Body of pancreas (tissue), 4 donors: Measurements from ENCODE around the gene SSBP1. TPM values are rescaled to one million over a fixed set of nuclear protein-coding genes. Genes with fewer than 3 reads are reported as not detected.

Experiments used
- ATAC-seq: fragments of 150-250 bp; one replicate; pipeline ENCODE4 v1.9.1; 2016
- DNase-seq, 4 donors: peaks; one replicate each; pipeline ENCODE4 v3.0.0-alpha.2; 2019
- H3K27ac ChIP-seq, 4 donors: fragments of 200-600 bp; sonication (generic); 1 replicate in 3 of 4; 2 replicates in 1 of 4; pipeline versions ENCODE4 v1.5.1 to v1.6.1; 2016 to 2019; ENCODE audit warnings: mild to moderate bottlenecking in 1 of 4, mixed read lengths in 1 of 4, moderate library complexity in 1 of 4
- H3K27me3 ChIP-seq, 2 donors: fragments of 200-600 bp; sonication (generic); one replicate each; pipeline ENCODE4 v1.6.0; 2016; ENCODE audit warnings: mild to moderate bottlenecking in 1 of 2
- H3K36me3 ChIP-seq, 2 donors: fragments of 200-600 bp; sonication (generic); replicated peaks in 1 of 2; 2 replicates each; pipeline ENCODE4 v1.5.1; 2016; ENCODE audit warnings: low read depth in 2 of 2; ENCODE audit not compliant: insufficient read depth in 1 of 2
- H3K4me1 ChIP-seq: fragments of 200-600 bp; sonication (generic); one replicate; pipeline ENCODE4 v1.6.0; 2016
- H3K4me3 ChIP-seq, 2 donors: fragments of 200-600 bp; sonication (generic); 1 replicate in 1 of 2; 2 replicates in 1 of 2; pipeline ENCODE4 v1.5.1; 2016 to 2019
- H3K9me3 ChIP-seq, 3 donors: fragments of 200-600 bp; sonication (generic); 1 replicate in 2 of 3; 2 replicates in 1 of 3; pipeline ENCODE4 v1.5.1; 2016
- POLR2A ChIP-seq, 3 donors: fragments of 450-650 bp; IDR thresholded peaks; one replicate each; pipeline ENCODE4 v1.6.1; 2016; ENCODE audit warnings: antibody characterized with exemption in 3 of 3, mild to moderate bottlenecking in 2 of 3
- WGBS, 2 donors: methylation state at CpG; one replicate each; pipeline ENCODE4 v1.1.5; 2017; 5-methylcytosine and 5-hydroxymethylcytosine counted together
- intact Hi-C: fragments of 100-400 bp; cut with DNase I; formaldehyde crosslinking; loops from one replicate; pipeline ENCODE4 v1.15.1; 2023
- total RNA-seq, 2 donors: library from RNA; depleted of rRNA; stranded (reverse); fragments of >200 nt; gene quantifications; one replicate each; pipeline ENCODE4 v1.1.0, GENCODE V29; 2016
- TF ChIP-seq, protein P1 (sequence below), 7 experiments: fragments of 450-650 bp in 4 of 7; fragments of 200-600 bp in 3 of 7; sonication (generic) in 3 of 7; IDR thresholded peaks; one replicate each; pipeline ENCODE4 v1.5.1; 2016 to 2019; ENCODE audit warnings: antibody characterized with exemption in 7 of 7

The SSBP1 gene
- total RNA-seq, 2 donors from 2014 or later = 32.6 to 52.9 TPM

DNA sequence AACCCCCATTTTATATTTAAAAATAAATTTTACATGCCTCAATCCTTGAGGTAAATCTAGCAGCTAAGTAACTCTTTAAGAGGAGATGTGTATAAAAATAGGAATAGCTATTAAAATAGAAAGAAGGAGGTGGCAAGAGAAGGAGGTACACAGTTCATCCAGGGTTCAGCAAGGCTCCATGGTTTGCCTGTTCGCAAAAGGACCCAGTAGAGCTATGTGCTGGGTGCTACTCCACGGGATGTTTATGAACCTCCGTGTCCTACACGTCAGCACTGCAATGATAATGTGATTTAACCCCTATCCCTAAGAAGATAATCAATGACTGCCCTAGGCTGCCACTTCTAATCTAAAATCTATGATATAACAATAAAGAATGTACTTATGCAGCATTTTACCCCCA lies 35.3 kb upstream of the SSBP1 start:
- peaks cover 38% of the 10 kb centered on the region for H3K4me1 ChIP-seq
- ATAC-seq (no peak), DNase-seq (no peak)
- no peak overlapping the region for H3K4me3 ChIP-seq
- H3K27me3 ChIP-seq = no peaks in the 10 kb centered on the region
- 30 to 40% methylated on average over 4 of the region's 4 CpGs for WGBS, 2 donors
- H3K9me3 ChIP-seq = no peaks in the 10 kb centered on the region
- TF ChIP-seq, protein P1, sequence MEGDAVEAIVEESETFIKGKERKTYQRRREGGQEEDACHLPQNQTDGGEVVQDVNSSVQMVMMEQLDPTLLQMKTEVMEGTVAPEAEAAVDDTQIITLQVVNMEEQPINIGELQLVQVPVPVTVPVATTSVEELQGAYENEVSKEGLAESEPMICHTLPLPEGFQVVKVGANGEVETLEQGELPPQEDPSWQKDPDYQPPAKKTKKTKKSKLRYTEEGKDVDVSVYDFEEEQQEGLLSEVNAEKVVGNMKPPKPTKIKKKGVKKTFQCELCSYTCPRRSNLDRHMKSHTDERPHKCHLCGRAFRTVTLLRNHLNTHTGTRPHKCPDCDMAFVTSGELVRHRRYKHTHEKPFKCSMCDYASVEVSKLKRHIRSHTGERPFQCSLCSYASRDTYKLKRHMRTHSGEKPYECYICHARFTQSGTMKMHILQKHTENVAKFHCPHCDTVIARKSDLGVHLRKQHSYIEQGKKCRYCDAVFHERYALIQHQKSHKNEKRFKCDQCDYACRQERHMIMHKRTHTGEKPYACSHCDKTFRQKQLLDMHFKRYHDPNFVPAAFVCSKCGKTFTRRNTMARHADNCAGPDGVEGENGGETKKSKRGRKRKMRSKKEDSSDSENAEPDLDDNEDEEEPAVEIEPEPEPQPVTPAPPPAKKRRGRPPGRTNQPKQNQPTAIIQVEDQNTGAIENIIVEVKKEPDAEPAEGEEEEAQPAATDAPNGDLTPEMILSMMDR (IDR thresholded peaks at IDR 0.05) = no peak
- no peak for TF ChIP-seq POLR2A (IDR thresholded peaks at IDR 0.05)
- intact Hi-C loops = no loop called here
- peak overlapping the region in 2 of 4 donors; percentile 71 to 81 for H3K27ac ChIP-seq
- H3K36me3 ChIP-seq = no peaks in the 10 kb centered on the region

DNA sequence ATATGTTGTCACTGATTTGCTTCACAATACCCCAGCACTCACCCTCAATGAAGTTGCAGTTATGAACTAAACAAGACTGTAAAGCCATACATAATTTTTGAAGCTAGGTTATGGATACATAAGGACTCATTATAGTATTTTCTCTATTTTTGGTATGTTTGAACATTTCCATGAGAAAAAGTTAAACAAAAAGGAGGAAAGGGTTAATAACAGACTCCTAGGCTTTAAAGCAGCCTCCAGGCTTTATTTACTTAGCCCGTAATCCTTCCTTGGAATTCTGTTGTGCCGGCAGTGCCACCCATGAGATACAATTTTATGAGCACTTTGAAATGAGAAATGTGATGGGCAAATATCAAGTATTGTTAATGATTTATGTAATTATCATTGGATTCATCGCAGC lies 34.0 kb upstream of the SSBP1 start:
- ATAC-seq (no peak), DNase-seq (no peak)
- Histone ChIP-seq H3K4me3 (no peak overlapping the region), H3K27me3 (no peaks in the 10 kb centered on the region), H3K9me3 (no peaks in the 10 kb centered on the region), H3K27ac (no peak overlapping the region), H3K4me1 (peaks cover 29% of the 10 kb centered on the region), H3K36me3 (no peaks in the 10 kb centered on the region)
- 16 to 27% methylated on average over 3 of the region's 3 CpGs for WGBS, 2 donors
- no peak for TF ChIP-seq POLR2A (IDR thresholded peaks at IDR 0.05)
- TF ChIP-seq, protein P1 (IDR thresholded peaks at IDR 0.05) = no peak
- intact Hi-C loops = no loop called here

DNA sequence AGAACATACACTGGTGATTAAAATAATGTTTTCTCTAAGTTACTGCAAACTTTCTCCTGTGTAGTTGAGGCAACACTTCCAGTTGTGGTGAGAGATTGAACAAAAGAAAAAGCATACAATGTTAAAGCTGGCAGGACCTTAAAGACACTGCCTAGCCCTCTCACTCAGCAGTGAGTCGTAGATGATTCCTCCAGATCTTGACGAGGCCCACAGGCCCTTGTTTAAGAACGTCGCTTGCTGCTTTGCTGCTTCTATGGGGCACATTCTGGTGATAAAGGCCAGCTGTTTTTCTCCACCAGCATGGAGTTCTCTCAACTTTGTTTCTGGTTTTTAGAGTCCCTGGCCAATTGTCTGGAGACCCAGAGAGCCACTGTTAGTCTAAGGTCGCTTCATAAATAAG lies 33.4 kb upstream of the SSBP1 start:
- Histone ChIP-seq H3K4me3 (no peak overlapping the region), H3K36me3 (no peaks in the 10 kb centered on the region), H3K27ac (no peak overlapping the region), H3K9me3 (no peaks in the 10 kb centered on the region), H3K27me3 (no peaks in the 10 kb centered on the region), H3K4me1 (peaks cover 25% of the 10 kb centered on the region)
- intact Hi-C loops = no loop called here
- 92 to 94% methylated on average over 5 of the region's 5 CpGs for WGBS, 2 donors
- ATAC-seq = no peak
- TF ChIP-seq, protein P1 (IDR thresholded peaks at IDR 0.05) = no peak
- TF ChIP-seq POLR2A (IDR thresholded peaks at IDR 0.05) = no peak
- no peak for DNase-seq

DNA sequence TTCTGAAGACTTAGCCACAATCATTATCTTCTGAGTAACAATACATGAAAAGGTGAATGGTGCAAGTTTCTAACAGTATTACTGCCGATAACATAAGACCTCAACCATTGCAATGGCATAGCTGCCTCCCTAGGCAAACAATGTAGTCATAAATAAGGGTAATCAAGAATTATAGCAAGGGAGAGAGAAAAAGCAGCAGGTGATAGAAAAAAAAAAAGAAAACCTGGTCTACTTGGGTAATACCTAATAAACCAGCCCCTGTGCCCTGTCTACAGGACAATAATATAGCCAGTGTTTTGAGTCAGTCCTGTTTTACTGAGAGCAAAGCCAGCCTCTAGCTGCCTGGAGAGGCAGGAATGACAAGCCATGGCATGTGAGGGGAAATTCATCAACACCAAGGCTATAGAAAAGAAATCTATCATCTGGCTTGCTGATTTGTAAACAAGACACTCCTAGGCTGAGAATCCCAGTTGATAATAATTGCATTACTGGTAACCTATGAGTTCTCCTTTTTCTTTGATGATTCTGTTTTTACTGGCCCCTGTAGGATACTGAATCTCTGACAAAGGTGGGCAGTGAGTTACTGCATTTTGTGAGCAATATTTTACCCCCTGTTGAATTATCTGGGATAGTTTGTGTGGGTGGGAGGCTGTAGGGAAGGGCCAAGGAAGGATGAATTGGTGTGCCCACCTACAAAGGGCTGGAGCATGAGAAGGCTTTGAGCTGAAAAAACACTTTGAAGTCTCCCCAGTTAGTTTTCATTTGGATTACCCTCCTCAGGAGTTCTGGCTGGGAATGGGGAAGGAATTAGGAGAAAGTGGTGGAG lies 31.7 kb upstream of the SSBP1 start:
- TF ChIP-seq, protein P1 (IDR thresholded peaks at IDR 0.05) = no peak
- TF ChIP-seq POLR2A (IDR thresholded peaks at IDR 0.05) = no peak
- 86 to 90% methylated on average over 1 of the region's 1 CpG for WGBS, 2 donors
- Histone ChIP-seq H3K27ac (no peak overlapping the region), H3K36me3 (no peaks in the 10 kb centered on the region), H3K27me3 (no peaks in the 10 kb centered on the region), H3K4me1 (peaks cover 12% of the 10 kb centered on the region), H3K9me3 (no peaks in the 10 kb centered on the region), H3K4me3 (no peak overlapping the region)
- DNase-seq = no peak
- no peak for ATAC-seq
- intact Hi-C loops = no loop called here

DNA sequence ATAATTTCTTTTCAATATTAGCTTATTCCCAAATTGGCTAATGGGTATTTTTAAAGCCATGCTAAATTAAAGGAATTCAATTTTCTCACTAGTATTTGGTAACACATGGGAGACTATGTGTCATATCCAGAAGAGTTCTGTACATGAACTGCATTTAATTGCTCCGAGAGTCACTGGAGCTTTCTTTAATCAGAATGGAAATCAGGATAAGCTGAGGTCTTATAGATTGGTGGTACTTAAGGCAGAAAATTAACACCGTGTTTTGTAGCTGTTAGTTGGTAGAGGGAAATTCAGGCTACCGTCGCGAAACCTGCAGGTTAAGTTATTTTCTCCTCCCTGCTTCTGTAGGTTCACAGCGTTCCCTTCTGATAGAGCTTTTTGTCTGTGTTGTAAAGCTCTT lies 29.8 kb upstream of the SSBP1 start, which contains the start of gene WEE2:
Gene WEE2 (plus strand): TSS at position 3 of the 400 bp plus-strand sequence. CDS start 406 bp downstream, outside the sequence.
- Histone ChIP-seq H3K36me3 (no peaks in the 10 kb centered on the region), H3K9me3 (no peaks in the 10 kb centered on the region), H3K27ac (no peak within 1 kb of the TSS), H3K27me3 (no peaks in the 10 kb centered on the region), H3K4me3 (no peak within 1 kb of the TSS), H3K4me1 (peaks cover 4% of the 10 kb centered on the region)
- ATAC-seq = no peak
- TF ChIP-seq POLR2A (IDR thresholded peaks at IDR 0.05) = no peak
- TF ChIP-seq, protein P1 (IDR thresholded peaks at IDR 0.05) = no peak
- intact Hi-C loops = no loop called here
- 95 to 96% methylated on average over 6 of the region's 6 CpGs for WGBS, 2 donors
- DNase-seq = no peak
